Ectodermal cell (in vitro differentiated cells): ENCODE measurements around the gene MPPED1.

Experiments
- H3K27ac ChIP-seq: 2 replicates; pipeline ENCODE4 v1.7.0; 2013; ENCODE audit warnings: mild to moderate bottlenecking, low read depth, low read length; ENCODE audit not compliant: insufficient read depth, poor library complexity, severe bottlenecking
- H3K27me3 ChIP-seq: 2 replicates; pipeline ENCODE4 v1.7.0; 2013; ENCODE audit warnings: mild to moderate bottlenecking, low read length; ENCODE audit not compliant: insufficient read depth, control insufficient read depth, poor library complexity, severe bottlenecking
- H3K36me3 ChIP-seq: one replicate; pipeline ENCODE4 v1.7.0; 2013; ENCODE audit warnings: low read length; ENCODE audit not compliant: control insufficient read depth, insufficient read depth
- H3K4me1 ChIP-seq: one replicate; pipeline ENCODE4 v1.7.0; 2013; ENCODE audit warnings: low read length; ENCODE audit not compliant: control insufficient read depth, insufficient read depth
- H3K4me3 ChIP-seq: 2 replicates; pipeline ENCODE4 v1.7.0; 2013; ENCODE audit warnings: low read depth, low read length, control low read depth; ENCODE audit not compliant: insufficient read depth
- H3K9me3 ChIP-seq: 2 replicates; pipeline ENCODE4 v1.7.0; 2013; ENCODE audit warnings: mild to moderate bottlenecking, low read length, moderate library complexity; ENCODE audit not compliant: control insufficient read depth
- WGBS, 2 experiments: methylation state at CpG; one replicate each; pipeline ENCODE4 v1.1.7; 2013; ENCODE audit warnings: missing lambda C conversion rate in 2 of 2; 5-methylcytosine and 5-hydroxymethylcytosine counted together

Gene MPPED1

GRCh38 chr22:43437871-43438475, 26.2 kb downstream of the MPPED1 start:
- Histone ChIP-seq H3K27me3 (no peaks in the 10 kb centered on the region), H3K4me1 (peaks cover 3% of the 10 kb centered on the region), H3K9me3 (no peaks in the 10 kb centered on the region), H3K36me3 (no peaks in the 10 kb centered on the region), H3K27ac (no peak overlapping the region), H3K4me3 (no peak overlapping the region)
- WGBS, 2 experiments: 93% methylated on average over 15 of the region's 15 CpGs

DNA sequence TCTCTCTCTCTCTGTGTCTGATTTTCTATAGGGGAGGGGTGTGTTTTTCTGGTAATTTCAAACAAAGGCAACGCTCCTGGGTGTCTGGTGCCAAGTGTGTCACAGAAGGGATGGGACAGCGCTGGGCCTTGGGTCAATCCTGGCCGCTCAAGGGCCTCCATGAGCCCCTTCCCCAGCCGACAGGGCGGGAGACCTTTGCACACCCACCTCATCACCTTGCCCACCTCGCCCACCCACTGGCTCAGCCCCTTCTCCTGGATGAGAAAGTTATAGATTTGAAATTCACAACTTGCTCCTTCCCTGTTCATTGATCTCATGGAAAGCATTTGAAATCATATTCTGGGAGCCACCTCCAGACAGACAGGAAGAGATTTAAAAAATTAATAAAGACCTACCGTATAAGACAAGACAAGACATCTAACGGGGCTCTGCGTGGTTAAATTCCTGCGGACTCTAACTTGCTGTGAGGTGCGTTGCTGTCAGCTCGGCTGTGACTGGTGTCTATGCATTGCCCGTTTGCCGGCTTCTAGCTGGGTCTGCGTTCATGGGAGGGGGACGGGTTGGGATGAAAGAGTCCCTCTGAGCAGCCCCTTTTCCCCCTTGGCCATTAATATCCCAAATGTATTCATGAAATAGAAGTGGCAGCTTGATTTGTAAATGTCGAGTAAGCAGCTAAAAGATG, 27.0 kb downstream of the MPPED1 start:
- WGBS, 2 experiments: 92 to 93% methylated on average over 17 of the region's 17 CpGs

DNA sequence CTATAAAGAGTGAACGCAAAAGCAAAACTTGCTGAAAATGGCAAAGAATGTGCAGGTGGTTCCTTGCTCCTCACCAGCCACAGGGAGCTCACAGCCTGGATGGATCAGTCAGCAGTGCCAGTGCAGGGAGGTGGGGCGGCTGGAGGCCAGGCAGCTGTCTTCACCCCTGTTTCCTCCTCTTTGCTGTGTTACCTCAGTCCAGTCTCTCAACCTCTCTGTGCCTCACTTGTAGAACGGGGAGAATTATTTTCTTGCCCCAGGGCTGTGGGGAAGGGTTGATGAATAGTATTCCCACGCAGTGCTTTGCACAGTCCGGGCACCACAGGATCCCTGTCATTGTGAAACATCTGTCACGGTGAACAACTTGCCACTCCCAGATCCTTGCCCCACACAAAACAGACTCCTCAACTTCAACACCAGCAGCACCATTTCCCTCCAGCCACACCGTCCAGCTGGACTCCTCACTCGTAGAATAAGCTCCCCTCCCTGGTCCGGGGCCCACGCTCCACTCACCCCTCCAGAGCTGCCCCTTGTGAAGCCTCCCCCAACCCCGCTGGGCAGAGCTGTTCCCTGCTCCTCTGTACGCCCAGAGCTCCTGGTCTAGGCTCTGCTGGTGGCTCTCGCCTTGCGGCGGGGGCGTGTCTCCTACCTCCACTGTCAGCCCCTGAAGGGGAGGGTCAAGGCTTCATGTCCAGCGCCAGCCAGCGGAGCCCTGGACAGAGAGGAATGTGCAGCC, 27.7 kb downstream of the MPPED1 start:
- Histone ChIP-seq H3K4me3 (no peak overlapping the region), H3K27ac (no peak overlapping the region), H3K36me3 (no peaks in the 10 kb centered on the region), H3K9me3 (no peaks in the 10 kb centered on the region), H3K4me1 (peaks cover 3% of the 10 kb centered on the region), H3K27me3 (no peaks in the 10 kb centered on the region)
- WGBS, 2 experiments: 84 to 87% methylated on average over 18 of the region's 18 CpGs

More for the DNA sequence above, 27.0 kb downstream of the MPPED1 start:
- no peaks in the 10 kb centered on the region for H3K9me3 ChIP-seq
- H3K27ac ChIP-seq: no peak overlapping the region
- no peaks in the 10 kb centered on the region for H3K36me3 ChIP-seq
- no peak overlapping the region for H3K4me3 ChIP-seq
- peaks cover 3% of the 10 kb centered on the region for H3K4me1 ChIP-seq
- H3K27me3 ChIP-seq: no peaks in the 10 kb centered on the region

DNA sequence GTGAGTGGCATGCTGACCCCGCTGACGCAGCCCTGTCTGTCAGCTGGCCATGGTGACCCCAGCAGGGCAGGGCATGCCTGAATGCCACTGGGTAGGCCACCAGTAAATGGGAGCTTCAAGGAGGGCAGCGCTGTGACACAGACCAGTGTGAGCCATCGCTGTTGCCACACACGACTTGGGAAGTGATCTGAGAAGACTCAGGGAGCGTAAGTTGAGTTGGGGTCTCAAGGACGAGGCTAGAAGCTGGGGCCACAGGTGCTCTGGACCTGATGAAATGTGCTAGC, 28.2 kb downstream of the MPPED1 start:
- H3K27ac ChIP-seq: no peak overlapping the region
- no peaks in the 10 kb centered on the region for H3K9me3 ChIP-seq
- no peak overlapping the region for H3K4me3 ChIP-seq
- H3K36me3 ChIP-seq: no peaks in the 10 kb centered on the region
- 90 to 95% methylated on average over 7 of the region's 7 CpGs for WGBS, 2 experiments
- peaks cover 3% of the 10 kb centered on the region for H3K4me1 ChIP-seq
- H3K27me3 ChIP-seq: no peaks in the 10 kb centered on the region

- WGBS, 2 experiments: 90 to 94% methylated on average over 4 of the region's 4 CpGs
- no peaks in the 10 kb centered on the region for H3K9me3 ChIP-seq
- no peak overlapping the region for H3K27ac ChIP-seq
- H3K36me3 ChIP-seq: no peaks in the 10 kb centered on the region
- H3K27me3 ChIP-seq: no peaks in the 10 kb centered on the region
- H3K4me3 ChIP-seq: no peak overlapping the region
- peaks cover 3% of the 10 kb centered on the region for H3K4me1 ChIP-seq
These were observed 28.7 kb downstream of the MPPED1 start for GRCh38 chr22:43440556-43440955.

GRCh38 chr22:43441216-43441615, 29.4 kb downstream of the MPPED1 start:
- Histone ChIP-seq H3K9me3 (no peaks in the 10 kb centered on the region), H3K4me1 (peaks cover 3% of the 10 kb centered on the region), H3K36me3 (no peaks in the 10 kb centered on the region), H3K4me3 (no peak overlapping the region), H3K27me3 (no peaks in the 10 kb centered on the region), H3K27ac (no peak overlapping the region)
- WGBS, 2 experiments: 84 to 85% methylated on average over 6 of the region's 6 CpGs

GRCh38 chr22:43441751-43442150, 29.9 kb downstream of the MPPED1 start:
- WGBS, 2 experiments: 61% methylated on average over 8 of the region's 8 CpGs
- Histone ChIP-seq H3K4me1 (peaks cover 3% of the 10 kb centered on the region), H3K4me3 (no peak overlapping the region), H3K27ac (no peak overlapping the region), H3K9me3 (no peaks in the 10 kb centered on the region), H3K27me3 (no peaks in the 10 kb centered on the region), H3K36me3 (no peaks in the 10 kb centered on the region)

GRCh38 chr22:43442386-43443151, 30.8 kb downstream of the MPPED1 start:
- Histone ChIP-seq H3K27me3 (no peaks in the 10 kb centered on the region), H3K4me1 (peaks cover 3% of the 10 kb centered on the region), H3K36me3 (no peaks in the 10 kb centered on the region), H3K4me3 (no peak overlapping the region), H3K9me3 (no peaks in the 10 kb centered on the region), H3K27ac (no peak overlapping the region)
- WGBS, 2 experiments: 89 to 92% methylated on average over 16 of the region's 16 CpGs

GRCh38 chr22:43443152-43443471, 31.3 kb downstream of the MPPED1 start:
- Histone ChIP-seq H3K4me3 (no peak overlapping the region), H3K27me3 (no peaks in the 10 kb centered on the region), H3K9me3 (no peaks in the 10 kb centered on the region), H3K36me3 (no peaks in the 10 kb centered on the region), H3K27ac (no peak overlapping the region), H3K4me1 (peaks cover 3% of the 10 kb centered on the region)
- 74 to 80% methylated on average over 6 of the region's 6 CpGs for WGBS, 2 experiments
